ENCODE data around the gene NPPC.

DNA sequence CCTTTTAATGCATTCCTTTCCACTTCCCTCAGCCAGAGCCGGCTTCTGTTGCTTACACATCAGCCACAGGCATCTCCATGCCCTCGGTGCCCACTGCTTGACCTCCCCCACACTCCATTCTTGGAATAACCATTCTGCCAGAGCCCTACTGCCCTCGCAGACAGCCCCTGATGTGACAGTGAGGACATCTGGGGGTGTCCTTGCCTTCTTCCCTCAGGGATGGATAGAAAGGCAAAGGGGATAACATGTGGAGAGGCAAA lies 6.4 kb upstream of the NPPC start:
- TF ChIP-seq, protein P1, sequence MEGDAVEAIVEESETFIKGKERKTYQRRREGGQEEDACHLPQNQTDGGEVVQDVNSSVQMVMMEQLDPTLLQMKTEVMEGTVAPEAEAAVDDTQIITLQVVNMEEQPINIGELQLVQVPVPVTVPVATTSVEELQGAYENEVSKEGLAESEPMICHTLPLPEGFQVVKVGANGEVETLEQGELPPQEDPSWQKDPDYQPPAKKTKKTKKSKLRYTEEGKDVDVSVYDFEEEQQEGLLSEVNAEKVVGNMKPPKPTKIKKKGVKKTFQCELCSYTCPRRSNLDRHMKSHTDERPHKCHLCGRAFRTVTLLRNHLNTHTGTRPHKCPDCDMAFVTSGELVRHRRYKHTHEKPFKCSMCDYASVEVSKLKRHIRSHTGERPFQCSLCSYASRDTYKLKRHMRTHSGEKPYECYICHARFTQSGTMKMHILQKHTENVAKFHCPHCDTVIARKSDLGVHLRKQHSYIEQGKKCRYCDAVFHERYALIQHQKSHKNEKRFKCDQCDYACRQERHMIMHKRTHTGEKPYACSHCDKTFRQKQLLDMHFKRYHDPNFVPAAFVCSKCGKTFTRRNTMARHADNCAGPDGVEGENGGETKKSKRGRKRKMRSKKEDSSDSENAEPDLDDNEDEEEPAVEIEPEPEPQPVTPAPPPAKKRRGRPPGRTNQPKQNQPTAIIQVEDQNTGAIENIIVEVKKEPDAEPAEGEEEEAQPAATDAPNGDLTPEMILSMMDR (IDR thresholded peaks at IDR 0.05; ENCODE audit: low read length), result no peak
- no peak for TF ChIP-seq EZH2 (IDR thresholded peaks at IDR 0.05; ENCODE audit: borderline replicate concordance, low read length)

Measured in OCI-LY1 (cell line).